Activated CD8-positive, alpha-beta memory T cell treated with anti-CD3 and anti-CD28 coated beads for 4 hours (primary cell): Measurements from ENCODE around the gene AGRN.
"Not testable (repeated sequence)": the region's sequence is repeated elsewhere in the genome, so short reads cannot be mapped to it uniquely, and the experiment has no call there.

ENCODE experiments used
- DNase-seq, 2 donors: peaks; one replicate each; pipeline ENCODE4 v3.0.0-alpha.2; 2020; ENCODE audit warnings: low read depth in 2 of 2

Gene AGRN

DNA sequence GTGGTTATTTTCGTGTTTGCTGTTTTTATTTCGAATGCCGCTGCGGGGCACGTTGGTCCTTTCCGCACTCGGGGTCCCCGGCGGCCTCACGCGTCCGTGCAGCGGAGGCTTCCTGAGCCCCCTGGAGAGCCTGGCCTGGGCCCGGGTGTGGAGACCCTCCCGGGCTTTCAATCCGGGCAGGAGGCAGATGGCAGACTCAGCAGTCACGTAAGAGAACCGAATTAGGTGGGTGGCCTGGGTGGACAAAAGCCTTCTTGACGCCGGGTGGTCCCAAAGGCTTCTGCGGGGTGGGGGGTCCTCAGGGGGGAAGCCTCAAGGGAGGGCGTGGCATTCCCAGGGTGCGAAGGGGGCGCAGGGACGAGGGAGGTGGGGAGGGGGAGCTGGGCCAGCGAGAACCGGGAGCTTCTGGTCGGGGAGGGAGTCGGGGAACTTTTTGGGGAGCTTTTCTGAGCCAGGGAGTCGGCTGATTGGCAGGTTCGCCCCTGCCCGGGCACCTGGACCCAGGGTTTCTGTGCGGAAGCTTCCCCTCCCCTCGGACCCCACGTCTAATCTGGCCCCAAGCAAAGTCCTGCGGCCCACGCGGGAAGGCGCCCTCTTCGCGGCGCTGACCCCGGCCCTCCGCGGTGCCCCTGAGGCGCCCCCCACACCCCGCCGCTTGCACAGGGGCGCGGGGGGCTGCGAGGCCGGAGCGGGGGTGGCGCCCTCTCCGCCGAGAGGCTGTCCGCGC lies 18.7 kb upstream of the AGRN start:
- DNase-seq = no peak

DNA sequence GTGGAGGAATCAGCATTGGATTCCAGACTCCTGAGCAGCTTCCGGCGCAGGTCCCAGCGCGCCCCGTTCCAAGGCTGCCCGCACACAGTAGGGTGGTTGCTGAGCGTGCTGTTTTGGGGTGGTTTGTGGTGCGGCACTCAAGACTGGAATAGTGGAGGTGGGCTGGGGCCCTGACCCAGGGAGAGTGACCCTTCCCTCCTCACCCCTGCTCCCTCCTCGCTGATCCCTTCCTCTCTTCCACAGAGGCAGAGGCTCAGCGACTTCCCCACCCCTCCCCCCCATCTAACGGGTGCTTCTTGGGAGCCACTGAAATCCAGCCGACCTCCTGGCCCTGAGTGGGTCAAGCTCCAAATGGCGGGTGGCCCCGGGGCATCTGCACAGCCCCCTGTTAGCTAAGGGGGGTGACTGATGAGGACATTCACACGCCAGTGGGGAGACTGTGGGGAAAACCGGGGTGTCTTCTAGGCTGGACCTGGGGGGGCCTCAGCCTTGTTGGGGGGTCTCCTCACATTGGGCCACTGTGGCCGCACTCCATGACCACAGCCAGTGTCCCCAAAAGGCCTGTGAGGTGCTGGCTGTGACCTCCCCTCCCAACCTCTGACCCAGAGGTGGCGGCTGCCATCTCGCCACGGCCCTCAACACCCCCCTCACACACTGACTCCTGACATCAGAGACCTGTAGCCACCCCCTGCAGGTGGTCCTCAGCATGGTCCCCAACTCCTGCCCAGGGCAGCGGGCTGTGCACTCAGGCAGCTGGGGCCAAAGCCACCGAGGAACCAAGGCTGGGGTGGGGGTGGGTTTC lies 16.1 kb upstream of the AGRN start:
- no peak for DNase-seq

GRCh38 chr1:1004420-1004779 lies 15.5 kb upstream of the AGRN start:
- no peak for DNase-seq

GRCh38 chr1:1004780-1005697 lies 14.9 kb upstream of the AGRN start:
- DNase-seq = no peak

GRCh38 chr1:1005774-1006304 lies 14.1 kb upstream of the AGRN start:
- no peak for DNase-seq

DNA sequence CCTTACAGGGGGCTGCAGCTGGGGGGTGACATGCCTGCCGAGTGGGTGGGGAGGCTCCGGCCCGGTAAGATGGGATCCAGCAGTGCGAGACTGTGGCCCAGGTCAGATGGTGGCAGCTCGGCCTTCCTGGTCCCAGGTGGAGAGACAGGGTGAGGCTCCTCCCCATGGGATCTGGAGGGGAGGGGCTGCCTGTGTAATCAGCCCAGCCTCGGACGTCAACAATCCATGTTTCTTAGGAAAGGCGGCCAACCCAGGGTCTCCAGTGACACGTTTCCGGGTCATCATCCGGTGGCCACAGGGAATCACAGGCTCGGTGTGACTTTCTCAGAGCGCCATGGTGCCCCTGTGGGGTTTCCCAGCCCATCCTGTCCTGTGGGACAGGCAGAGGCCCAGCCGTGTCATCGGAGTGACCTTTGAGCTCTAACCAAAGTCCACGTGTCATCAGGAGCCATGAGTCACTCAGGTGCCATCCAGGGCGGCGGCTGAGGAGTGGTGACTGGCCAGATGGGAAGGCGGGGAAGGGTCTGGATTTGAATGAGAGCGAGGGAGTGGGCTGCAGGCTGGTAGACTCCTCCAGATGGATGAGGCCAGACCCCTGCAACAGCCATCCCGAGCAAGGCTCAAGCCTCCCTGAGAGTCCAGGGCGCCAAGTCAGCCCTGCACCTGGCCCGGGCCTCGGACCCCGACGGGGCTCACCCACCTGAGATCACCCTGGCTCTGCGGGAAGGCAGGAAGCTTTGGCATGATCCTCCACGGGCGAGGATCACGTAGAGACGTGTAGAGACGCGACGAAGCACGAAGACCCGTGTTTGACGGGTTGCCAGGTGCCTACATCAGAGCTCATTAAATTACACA lies 13.4 kb upstream of the AGRN start:
- no peak for DNase-seq

GRCh38 chr1:1010131-1010530 lies 9.8 kb upstream of the AGRN start:
- not testable (repeated sequence) for DNase-seq

GRCh38 chr1:1011396-1011949 lies 8.4 kb upstream of the AGRN start:
- no peak for DNase-seq

DNA sequence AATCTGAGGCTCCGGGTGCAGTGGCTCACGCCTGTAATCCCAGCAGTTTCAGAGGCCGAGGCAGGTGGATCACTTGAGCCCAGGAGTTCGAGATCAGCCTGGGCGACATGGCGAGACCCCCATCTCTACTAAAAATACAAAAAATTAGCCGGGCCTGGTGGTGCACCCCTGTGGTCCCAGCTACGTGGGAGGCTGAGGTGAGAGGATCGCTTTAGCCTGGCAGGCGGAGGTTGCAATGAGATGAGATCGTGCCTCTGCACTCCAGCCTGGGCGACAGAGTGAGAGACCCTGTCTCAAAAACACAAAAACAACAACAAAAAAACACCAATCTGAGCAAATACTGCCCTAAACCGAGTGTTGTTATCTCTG lies 7.2 kb upstream of the AGRN start:
- not testable (repeated sequence) for DNase-seq

- DNase-seq = peak; percentile 77 to 84
These were observed 6.6 kb upstream of the AGRN start, which contains the start of gene ISG15 for GRCh38 chr1:1013105-1013921. Gene ISG15 (plus strand): TSS chr1:1013497. CDS start chr1:1013574, 77 bp downstream.

DNA sequence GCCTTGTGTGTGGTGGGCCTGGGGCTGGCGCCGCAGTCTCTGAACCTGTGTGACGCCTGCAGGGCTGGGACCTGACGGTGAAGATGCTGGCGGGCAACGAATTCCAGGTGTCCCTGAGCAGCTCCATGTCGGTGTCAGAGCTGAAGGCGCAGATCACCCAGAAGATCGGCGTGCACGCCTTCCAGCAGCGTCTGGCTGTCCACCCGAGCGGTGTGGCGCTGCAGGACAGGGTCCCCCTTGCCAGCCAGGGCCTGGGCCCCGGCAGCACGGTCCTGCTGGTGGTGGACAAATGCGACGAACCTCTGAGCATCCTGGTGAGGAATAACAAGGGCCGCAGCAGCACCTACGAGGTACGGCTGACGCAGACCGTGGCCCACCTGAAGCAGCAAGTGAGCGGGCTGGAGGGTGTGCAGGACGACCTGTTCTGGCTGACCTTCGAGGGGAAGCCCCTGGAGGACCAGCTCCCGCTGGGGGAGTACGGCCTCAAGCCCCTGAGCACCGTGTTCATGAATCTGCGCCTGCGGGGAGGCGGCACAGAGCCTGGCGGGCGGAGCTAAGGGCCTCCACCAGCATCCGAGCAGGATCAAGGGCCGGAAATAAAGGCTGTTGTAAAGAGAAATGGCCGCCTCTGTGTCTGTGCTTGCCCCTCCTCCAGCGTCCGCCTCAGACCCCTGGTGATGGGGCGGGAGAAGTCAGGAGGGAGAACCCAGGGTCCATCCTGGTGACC lies 5.8 kb upstream of the AGRN start:
- no peak for DNase-seq

- DNase-seq = no peak
These were observed 4.9 kb upstream of the AGRN start for GRCh38 chr1:1014799-1015681.

GRCh38 chr1:1017397-1018320 lies 2.3 kb upstream of the AGRN start:
- not testable (repeated sequence) for DNase-seq

DNA sequence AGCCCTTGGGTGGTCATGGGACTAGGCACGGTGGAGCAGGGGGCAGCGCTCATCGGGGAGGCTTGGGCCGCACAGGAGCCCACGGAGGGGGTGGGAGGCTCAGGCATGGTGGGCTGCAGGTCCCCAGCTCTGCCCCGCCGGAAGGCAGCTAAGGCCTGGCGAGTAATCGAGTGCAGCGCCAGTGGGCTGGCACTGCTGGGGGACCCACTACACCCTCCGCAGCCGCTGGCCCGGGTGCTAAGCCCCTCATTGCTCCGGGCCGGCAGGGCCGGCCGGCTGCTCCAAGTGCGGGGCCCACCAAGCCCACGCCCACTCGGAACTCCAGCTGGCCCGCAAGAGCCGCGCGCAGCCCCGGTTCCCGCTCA lies 1.6 kb upstream of the AGRN start:
- not testable (repeated sequence) for DNase-seq

- DNase-seq = peak; percentile 49 to 52
These were observed 559 bp upstream of the AGRN start for GRCh38 chr1:1019122-1019999.

DNA sequence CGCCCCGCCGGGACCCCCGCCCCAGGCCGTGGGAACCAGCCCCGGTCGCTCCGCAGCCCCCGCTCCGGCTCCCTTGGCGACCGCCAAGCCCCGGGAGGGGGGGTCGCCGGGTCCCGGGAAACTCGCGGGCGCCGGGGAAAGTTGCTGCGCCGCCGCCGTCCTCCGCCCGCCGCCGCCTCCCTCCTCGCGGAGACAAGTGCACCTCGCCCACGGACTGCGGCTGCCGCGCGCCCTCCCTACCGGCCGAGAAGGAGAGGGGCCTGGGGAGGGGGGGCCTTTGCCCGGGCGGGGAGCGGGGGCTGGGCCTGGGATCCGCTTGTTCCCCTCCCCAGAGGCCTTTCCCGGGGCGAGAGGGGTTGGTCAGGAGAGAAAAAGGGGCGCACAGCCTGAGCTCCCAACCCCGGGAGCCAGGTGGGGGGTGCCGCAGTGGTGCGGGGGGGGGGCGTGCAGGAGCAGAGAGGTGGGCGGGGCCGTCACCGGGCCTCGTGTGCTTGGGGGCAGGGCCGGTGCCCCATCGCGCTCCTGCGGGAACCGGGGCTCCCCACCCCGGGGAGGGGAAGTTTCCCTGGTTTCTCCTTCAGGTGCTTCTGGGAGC lies 592 bp downstream of the AGRN start:
- no peak for DNase-seq
